Measurements from ENCODE around the gene CACNG3. TPM values are rescaled to one million over a fixed set of nuclear protein-coding genes. Genes with fewer than 3 reads are reported as not detected.

Gene CACNG3
- total and polyA plus RNA-seq, 2 of the 4 experiments (the other 2 are of a cell fraction), result not detected

DNA sequence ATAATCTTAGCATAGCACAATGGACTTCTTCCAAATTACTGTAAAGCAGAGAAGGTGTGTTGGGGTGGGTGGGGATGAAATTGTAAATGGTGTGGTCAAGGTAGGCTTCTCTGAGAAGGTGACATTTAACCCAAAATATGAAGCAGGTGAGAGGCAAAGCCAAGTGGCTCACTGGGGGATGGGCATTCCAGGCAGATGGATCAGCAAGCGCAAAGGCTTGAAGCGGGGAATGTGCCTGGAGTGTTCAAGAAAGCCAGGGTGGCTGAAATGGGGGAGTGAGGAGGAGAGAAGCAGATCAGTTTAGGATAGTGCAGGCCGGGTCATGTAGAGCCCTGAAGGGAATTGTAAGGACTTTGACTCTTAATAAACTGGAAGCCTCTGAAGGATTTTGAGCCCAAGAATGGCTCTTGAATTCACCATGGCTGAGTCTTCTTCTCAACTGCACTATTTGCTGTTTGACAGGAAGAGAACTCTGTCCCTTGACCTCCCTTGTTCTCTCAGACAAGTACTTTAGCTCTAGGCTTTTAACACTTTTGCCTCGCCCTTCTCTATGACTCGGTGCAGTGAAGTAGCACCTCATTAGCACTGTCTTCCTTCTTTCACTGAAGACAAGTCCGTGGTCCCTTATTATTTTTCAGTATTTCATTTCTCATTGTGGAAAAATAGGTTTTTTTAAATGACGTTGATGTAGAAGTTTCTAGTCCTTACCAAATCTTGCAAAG is 14.7 kb downstream of the CACNG3 start:
- Histone ChIP-seq H2AFZ (replicated peaks; ENCODE audit: low read length, poor library complexity) (no peak overlapping the region), H4K5ac (ENCODE audit: low read depth, low read length) (no peak overlapping the region), H2BK120ac (ENCODE audit: low read depth, low read length) (no peak overlapping the region), H4K8ac (ENCODE audit: low read depth in 2 of 2, low read length in 2 of 2) (no peak overlapping the region), H3K9ac (ENCODE audit: low read depth, low read length) (no peak overlapping the region), H3K56ac (ENCODE audit: extremely low read depth, insufficient read depth, low read length) (no peak overlapping the region), H3K9me3 (ENCODE audit: control insufficient read depth, insufficient read depth, low read length) (no peaks in the 10 kb centered on the region), H3K18ac (ENCODE audit: low read depth, low read length) (no peak overlapping the region), H2BK5ac (ENCODE audit: low read depth, low read length, poor library complexity, severe bottlenecking) (no peak overlapping the region), H2AK5ac (ENCODE audit: low read depth, low read length) (no peak overlapping the region), H4K91ac (ENCODE audit: insufficient read depth, low read depth, low read length) (no peak overlapping the region), H3K9me1 (ENCODE audit: insufficient read depth, low read length) (no peaks in the 10 kb centered on the region), H2BK15ac (ENCODE audit: low read depth, low read length) (no peak overlapping the region), H3K79me1 (ENCODE audit: low read depth in 1 of 2, low read length in 2 of 2) (no peaks in the 10 kb centered on the region), H3K4me1 (ENCODE audit: control insufficient read depth, insufficient read depth, low read length) (no peaks in the 10 kb centered on the region), H3K23ac (ENCODE audit: low read depth, low read length) (no peak overlapping the region), H3K27me3 (ENCODE audit: control insufficient read depth, insufficient read depth, low read length) (no peaks in the 10 kb centered on the region), H3K4me3 (ENCODE audit: insufficient read depth, low read depth, low read length) (no peak overlapping the region), H3K4ac (ENCODE audit: low read depth, low read length) (no peak overlapping the region), H3K36me3 (ENCODE audit: control insufficient read depth, insufficient read depth, low read length) (no peaks in the 10 kb centered on the region), H2AK9ac (replicated peaks; ENCODE audit: low read depth, low read length, poor library complexity) (no peak overlapping the region), H3K27ac (ENCODE audit: insufficient read depth, low read length) (no peak overlapping the region), H3K14ac (replicated peaks; ENCODE audit: low read depth, low read length) (no peak overlapping the region), H2BK20ac (ENCODE audit: low read depth, low read length) (no peak overlapping the region), H4K20me1 (ENCODE audit: insufficient read depth, low read length) (no peaks in the 10 kb centered on the region), H3K4me2 (ENCODE audit: low read depth, low read length) (no peak overlapping the region)
- BruUV-seq (replicated peaks), result no TSS peak
- POLR2A ChIA-PET (ENCODE audit: unreplicated experiment), result no interaction called here
- ATAC-seq (ENCODE audit: low read depth) (no peak), DNase-seq (no peak)
- dilution Hi-C loops (cut with HindIII; ENCODE audit: low sequenced_read_pairs, unreplicated experiment), result no loop called here
- TF ChIP-seq POLR2A (IDR thresholded peaks at IDR 0.05; ENCODE audit: low read depth, low read length), result no peak
- TF ChIP-seq, protein P1, sequence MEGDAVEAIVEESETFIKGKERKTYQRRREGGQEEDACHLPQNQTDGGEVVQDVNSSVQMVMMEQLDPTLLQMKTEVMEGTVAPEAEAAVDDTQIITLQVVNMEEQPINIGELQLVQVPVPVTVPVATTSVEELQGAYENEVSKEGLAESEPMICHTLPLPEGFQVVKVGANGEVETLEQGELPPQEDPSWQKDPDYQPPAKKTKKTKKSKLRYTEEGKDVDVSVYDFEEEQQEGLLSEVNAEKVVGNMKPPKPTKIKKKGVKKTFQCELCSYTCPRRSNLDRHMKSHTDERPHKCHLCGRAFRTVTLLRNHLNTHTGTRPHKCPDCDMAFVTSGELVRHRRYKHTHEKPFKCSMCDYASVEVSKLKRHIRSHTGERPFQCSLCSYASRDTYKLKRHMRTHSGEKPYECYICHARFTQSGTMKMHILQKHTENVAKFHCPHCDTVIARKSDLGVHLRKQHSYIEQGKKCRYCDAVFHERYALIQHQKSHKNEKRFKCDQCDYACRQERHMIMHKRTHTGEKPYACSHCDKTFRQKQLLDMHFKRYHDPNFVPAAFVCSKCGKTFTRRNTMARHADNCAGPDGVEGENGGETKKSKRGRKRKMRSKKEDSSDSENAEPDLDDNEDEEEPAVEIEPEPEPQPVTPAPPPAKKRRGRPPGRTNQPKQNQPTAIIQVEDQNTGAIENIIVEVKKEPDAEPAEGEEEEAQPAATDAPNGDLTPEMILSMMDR (conservative IDR thresholded peaks at IDR 0.05; ENCODE audit: low read depth, low read length), result no peak
- TF ChIP-seq NFE2L2 (IDR thresholded peaks at IDR 0.05; ENCODE audit: low read depth, low read length), result no peak
- TF ChIP-seq CHD1 (IDR thresholded peaks at IDR 0.05; ENCODE audit: low read depth, low read length), result no peak
- TF ChIP-seq FOS (IDR thresholded peaks at IDR 0.05; ENCODE audit: low read depth, low read length), result no peak
- no peak for TF ChIP-seq CEBPB (IDR thresholded peaks at IDR 0.05; ENCODE audit: low read depth, low read length)
- TF ChIP-seq, protein P2, sequence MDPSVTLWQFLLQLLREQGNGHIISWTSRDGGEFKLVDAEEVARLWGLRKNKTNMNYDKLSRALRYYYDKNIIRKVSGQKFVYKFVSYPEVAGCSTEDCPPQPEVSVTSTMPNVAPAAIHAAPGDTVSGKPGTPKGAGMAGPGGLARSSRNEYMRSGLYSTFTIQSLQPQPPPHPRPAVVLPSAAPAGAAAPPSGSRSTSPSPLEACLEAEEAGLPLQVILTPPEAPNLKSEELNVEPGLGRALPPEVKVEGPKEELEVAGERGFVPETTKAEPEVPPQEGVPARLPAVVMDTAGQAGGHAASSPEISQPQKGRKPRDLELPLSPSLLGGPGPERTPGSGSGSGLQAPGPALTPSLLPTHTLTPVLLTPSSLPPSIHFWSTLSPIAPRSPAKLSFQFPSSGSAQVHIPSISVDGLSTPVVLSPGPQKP (IDR thresholded peaks at IDR 0.05; ENCODE audit: borderline replicate concordance, low read depth, low read length), result no peak
- TF ChIP-seq RCOR1 (IDR thresholded peaks at IDR 0.05; ENCODE audit: insufficient replicate concordance, low read length), result no peak
- TF ChIP-seq MAFK (IDR thresholded peaks at IDR 0.05; ENCODE audit: low read depth, low read length), result no peak
- TF ChIP-seq MAZ (IDR thresholded peaks at IDR 0.05; ENCODE audit: borderline replicate concordance, low read depth, low read length), result no peak
- TF ChIP-seq BHLHE40 (IDR thresholded peaks at IDR 0.05; ENCODE audit: low read depth, low read length), result no peak
- no peak for TF ChIP-seq SMC3 (IDR thresholded peaks at IDR 0.05; ENCODE audit: low read depth, low read length)
- TF ChIP-seq, protein P3, sequence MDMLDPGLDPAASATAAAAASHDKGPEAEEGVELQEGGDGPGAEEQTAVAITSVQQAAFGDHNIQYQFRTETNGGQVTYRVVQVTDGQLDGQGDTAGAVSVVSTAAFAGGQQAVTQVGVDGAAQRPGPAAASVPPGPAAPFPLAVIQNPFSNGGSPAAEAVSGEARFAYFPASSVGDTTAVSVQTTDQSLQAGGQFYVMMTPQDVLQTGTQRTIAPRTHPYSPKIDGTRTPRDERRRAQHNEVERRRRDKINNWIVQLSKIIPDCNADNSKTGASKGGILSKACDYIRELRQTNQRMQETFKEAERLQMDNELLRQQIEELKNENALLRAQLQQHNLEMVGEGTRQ (IDR thresholded peaks at IDR 0.05; ENCODE audit: low read depth, low read length), result no peak
- no peak for TF ChIP-seq MXI1 (IDR thresholded peaks at IDR 0.05; ENCODE audit: borderline replicate concordance, low read depth, low read length)
- TF ChIP-seq RAD21 (IDR thresholded peaks at IDR 0.05; ENCODE audit: low read length), result no peak
- TF ChIP-seq RFX5 (IDR thresholded peaks at IDR 0.05; ENCODE audit: low read depth, low read length), result no peak
- CTCF ChIA-PET, result no interaction called here
- 47% methylated on average over 3 of the region's 7 CpGs; no CpG with 5 or more reads in 1 of the 2 experiments for WGBS, 2 experiments (ENCODE audit: extremely low coverage in 2 of 2, insufficient read length in 1 of 2)
- intact Hi-C loops (cut with micrococcal nuclease), result no loop called here
- in situ Hi-C loops (cut with MboI; ENCODE audit: low sequenced_read_pairs), result no loop called here
